ENCODE results near the gene ERI3. TPM values are rescaled to one million over a fixed set of nuclear protein-coding genes. Genes with fewer than 3 reads are reported as not detected.

ERI3 gene
- total and polyA plus RNA-seq, 9 of the 15 experiments (the other 6 are each of a cell fraction or from before 2014, with no cell fraction given): 47.8 to 93.4 (median 67.2) TPM

- TF ChIP-seq SMARCC2 (IDR thresholded peaks at IDR 0.05; ENCODE audit: low read depth): no peak
- no peak for TF ChIP-seq ZNF444 (CRISPR knock-in tag; IDR thresholded peaks at IDR 0.05)
- no peak for TF ChIP-seq MAX (CRISPR knock-in tag; IDR thresholded peaks at IDR 0.05)
- TF ChIP-seq POLR3G (IDR thresholded peaks at IDR 0.05; ENCODE audit: extremely low read depth, insufficient read length, insufficient replicate concordance): no peak
Observed at GRCh38 chr1:44388551-44388950, 33.5 kb upstream of the ERI3 start (continued).

GRCh38 chr1:44380666-44381177 lies 25.7 kb upstream of the ERI3 start:
- ChIA-PET POLR2A (interaction anchor here (0.7 to 2.6 kb wide), 3 partner anchors 9 to 311 kb away, joined by 3 to 11 read pairs (median 3); no protein-coding TSS in a partner anchor), CTCF (ENCODE audit: low intra/inter-chr PET ratio) (no interaction called here)
- H3K4me1 ChIP-seq (replicated peaks in 1 of 2; ENCODE audit: control insufficient read depth in 2 of 2, insufficient read depth in 2 of 2, low read length in 2 of 2): no peaks in the 10 kb centered on the region
- H3K9ac ChIP-seq (ENCODE audit: insufficient read depth in 1 of 2, low read depth in 2 of 2, low read length in 2 of 2): no peak overlapping the region
- no peak for ATAC-seq
- H3K79me2 ChIP-seq (ENCODE audit: control insufficient read depth, insufficient read depth, low read length): no peaks in the 10 kb centered on the region
- H3K9me1 ChIP-seq (ENCODE audit: control insufficient read depth, insufficient read depth, low read length): no peaks in the 10 kb centered on the region
- peaks cover 4 to 26% of the 10 kb centered on the region in 2 experiments; a peak in 4 of 5 replicates for H3K27me3 ChIP-seq (ENCODE audit: control insufficient read depth in 2 of 2, insufficient read depth in 2 of 2, low read length in 2 of 2)
- no peak for DNase-seq (ENCODE audit: extremely low read depth in 1 of 4, low spot score in 3 of 4)
- in situ Hi-C loops (cut with MboI) (no loop called here), intact Hi-C loops (cut with micrococcal nuclease) (loop anchor here (10.0 kb wide), 1 partner anchor 286 kb away; no protein-coding TSS in a partner anchor)
- WGBS (ENCODE audit: insufficient coverage, low coverage, missing lambda C conversion rate): 0% methylated on average over 3 of the region's 3 CpGs
- no peak overlapping the region for H2AFZ ChIP-seq (ENCODE audit: low read depth, low read length)
- no peak overlapping the region for H3K4me2 ChIP-seq (ENCODE audit: insufficient read depth, low read length)
- no peaks in the 10 kb centered on the region for H3K9me3 ChIP-seq (replicated peaks; ENCODE audit: control insufficient read depth, insufficient read depth, low read depth, low read length)
- no peak overlapping the region for H3K27ac ChIP-seq (ENCODE audit: extremely low read depth, low read depth, low read length)
- TF ChIP-seq ESRRB (CRISPR knock-in tag; IDR thresholded peaks at IDR 0.05; ENCODE audit: borderline replicate concordance) (no peak), SMARCE1 (IDR thresholded peaks at IDR 0.05) (no peak), GTF2B (IDR thresholded peaks at IDR 0.05; ENCODE audit: extremely low read depth, insufficient read length) (no peak), HOXB6 (CRISPR knock-in tag; IDR thresholded peaks at IDR 0.05; ENCODE audit: borderline replicate concordance) (no peak), MAX (CRISPR knock-in tag; IDR thresholded peaks at IDR 0.05) (no peak), ZNF75A (CRISPR knock-in tag; IDR thresholded peaks at IDR 0.05) (no peak)
- no peak overlapping the region for H3K4me3 ChIP-seq
- no peak for FAIRE-seq
- BruUV-seq (replicated peaks): no TSS peak
- H3K36me3 ChIP-seq (ENCODE audit: control insufficient read depth, insufficient read depth, low read length): no peaks in the 10 kb centered on the region
- H4K20me1 ChIP-seq (replicated peaks; ENCODE audit: control insufficient read depth, insufficient read depth, low read length): peaks cover 4% of the 10 kb centered on the region; the same call in 1 of the 2 replicates
